Activated CD4-positive, CD25-positive, alpha-beta regulatory T cell treated with anti-CD3 and anti-CD28 coated beads, Interleukin-2, amount 50 U/mL, for 24 hours (primary cell): Measurements from ENCODE around the gene SFI1.

Experiments
- ATAC-seq, 2 donors: fragments of 150-1000 bp; cut with Tn5 transposase; one replicate each; pipeline ENCODE4 v1.10.0; 2021; ENCODE audit warnings: mild to moderate bottlenecking in 1 of 2, moderate library complexity in 1 of 2

SFI1 gene

DNA sequence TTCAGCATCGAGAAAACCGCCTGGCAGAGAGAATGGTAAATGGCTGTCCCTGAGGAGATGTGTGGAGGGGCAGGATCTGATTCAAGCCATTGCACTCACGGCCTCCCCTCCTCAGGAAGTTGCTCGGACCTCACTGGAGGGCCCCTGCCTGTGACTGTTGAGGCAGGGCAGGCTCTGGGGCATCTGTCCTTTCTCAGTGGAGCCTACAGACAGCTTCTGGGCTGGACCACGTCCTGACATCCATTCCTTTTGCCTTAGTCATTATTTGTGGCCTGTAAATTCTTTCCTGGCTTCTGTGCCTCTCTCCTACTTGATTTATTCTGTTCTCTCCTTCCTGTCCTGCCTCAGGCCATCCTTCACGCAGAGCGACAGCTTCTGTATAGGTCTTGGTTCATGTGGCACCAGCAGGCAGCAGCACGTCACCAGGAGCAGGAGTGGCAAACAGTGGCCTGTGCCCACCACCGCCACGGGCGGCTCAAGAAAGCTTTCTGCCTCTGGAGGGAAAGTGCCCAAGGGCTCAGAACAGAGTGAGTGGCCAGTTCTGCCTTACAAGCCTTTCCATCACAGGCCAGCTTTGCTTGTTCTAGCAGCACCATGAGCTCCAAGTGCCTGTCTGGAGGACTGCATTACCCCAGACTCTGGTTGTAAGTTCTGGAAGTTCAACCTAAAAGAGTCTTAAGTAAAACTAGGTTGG lies 106.1 kb downstream of the SFI1 start:
- ATAC-seq, result no peak

DNA sequence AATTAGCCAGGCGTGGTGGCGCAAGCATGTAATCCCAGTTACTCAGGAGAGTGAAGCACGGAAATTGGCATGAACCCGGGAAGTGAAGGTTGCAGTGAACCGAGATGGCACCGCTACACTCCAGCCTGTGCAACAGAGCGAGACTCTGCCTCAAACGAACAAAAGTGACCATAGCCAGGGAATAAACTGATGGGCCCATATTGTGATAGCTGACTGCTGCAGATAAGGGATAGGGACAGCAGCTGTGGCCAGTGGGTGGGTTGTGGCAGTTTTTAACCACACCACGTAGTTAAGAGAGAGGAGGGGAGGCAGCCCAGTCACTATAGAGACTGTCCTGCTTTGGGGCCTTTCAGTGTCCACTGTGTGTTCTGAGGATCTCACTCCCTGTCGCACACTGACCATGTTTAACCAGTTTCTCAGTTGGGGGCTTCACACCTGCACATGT lies 106.8 kb downstream of the SFI1 start:
- ATAC-seq, result no peak

DNA sequence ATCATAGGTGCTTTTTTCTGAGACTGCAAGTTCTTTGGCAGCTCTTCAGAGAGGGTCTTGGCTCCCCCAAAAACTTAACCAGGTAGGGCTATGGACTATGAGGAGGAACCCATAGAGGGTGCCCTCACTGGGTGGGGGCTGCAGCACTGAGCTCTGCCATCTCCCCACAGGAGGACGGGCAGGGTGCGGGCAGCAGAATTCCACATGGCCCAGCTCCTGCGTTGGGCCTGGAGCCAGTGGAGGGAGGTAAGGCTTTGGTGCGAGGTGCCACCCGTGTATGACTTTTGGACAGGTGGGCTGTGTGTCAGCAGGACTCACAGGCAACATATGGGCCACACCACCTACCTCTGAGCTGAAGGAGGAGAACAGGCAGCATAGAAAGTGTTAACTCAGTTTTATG lies 107.2 kb downstream of the SFI1 start:
- ATAC-seq, result no peak

DNA sequence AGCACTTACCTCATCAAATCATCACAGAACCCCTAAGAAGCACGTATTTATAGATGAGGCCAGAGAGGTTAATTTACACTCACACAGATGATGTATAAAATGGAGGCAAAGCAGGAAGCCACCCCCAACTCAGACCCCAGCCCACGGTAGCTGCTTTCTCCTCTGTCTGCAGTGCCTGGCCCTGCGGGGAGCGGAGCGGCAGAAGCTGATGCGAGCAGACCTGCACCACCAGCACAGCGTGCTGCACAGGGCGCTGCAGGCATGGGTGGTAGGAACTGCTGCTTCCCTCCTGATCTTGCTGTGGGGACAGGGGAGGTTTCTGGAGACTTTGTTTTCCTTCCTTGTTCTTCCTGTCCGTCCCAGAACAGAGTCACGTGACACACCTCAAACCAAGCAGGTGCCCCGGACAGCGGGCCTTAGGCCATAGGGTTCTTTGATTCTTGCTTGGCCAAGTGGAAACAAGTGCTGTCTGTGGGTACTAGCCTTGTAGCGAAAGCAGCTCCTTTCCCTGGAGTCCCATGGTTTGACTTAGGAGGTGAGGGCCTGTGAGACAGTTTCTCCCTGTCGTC lies 107.9 kb downstream of the SFI1 start:
- ATAC-seq, result no peak

DNA sequence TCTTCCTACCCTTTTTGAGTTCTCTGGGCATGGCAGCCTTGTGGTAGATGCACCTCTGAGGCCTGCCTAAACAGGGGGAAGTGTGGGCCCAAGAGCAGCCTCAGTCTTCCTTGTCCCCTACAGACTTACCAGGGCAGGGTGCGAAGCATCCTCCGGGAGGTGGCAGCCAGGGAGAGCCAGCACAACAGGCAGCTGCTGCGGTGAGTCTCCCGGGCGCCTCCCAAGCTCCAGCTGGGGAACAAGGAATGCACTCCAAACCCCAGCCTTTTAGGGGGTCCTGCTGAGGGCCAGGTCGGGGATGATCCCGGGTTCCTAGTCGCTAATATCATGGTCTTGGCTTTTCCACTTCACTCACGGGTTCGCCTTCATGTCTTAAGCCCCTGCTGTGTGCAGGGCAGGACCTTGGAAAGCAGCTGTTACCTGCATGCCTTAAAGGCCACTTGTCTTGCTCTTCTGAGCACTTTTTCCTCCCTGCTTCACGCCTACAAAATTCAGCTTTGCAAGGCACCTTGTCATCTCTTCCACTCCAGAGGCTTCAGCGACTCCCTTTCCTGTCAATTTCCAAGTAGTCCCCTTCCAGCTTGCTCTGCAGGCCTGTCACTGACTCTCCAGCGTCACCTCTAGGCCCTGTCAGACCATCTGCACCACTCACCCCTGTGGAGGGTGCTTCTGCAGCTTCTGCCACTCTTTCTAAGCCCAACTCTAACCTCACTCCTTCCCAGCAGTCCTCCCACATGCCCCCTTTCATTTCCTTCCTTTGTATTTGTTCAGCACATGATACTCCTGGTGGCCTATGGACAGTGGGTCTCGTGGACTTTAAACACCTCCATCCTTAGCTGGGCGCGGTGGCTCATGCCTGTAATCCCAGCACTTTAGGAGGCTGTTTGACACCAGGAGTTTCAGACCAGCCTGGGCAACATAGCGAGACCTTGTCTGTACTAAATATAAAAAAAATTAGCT lies 108.7 kb downstream of the SFI1 start:
- ATAC-seq, result no peak

DNA sequence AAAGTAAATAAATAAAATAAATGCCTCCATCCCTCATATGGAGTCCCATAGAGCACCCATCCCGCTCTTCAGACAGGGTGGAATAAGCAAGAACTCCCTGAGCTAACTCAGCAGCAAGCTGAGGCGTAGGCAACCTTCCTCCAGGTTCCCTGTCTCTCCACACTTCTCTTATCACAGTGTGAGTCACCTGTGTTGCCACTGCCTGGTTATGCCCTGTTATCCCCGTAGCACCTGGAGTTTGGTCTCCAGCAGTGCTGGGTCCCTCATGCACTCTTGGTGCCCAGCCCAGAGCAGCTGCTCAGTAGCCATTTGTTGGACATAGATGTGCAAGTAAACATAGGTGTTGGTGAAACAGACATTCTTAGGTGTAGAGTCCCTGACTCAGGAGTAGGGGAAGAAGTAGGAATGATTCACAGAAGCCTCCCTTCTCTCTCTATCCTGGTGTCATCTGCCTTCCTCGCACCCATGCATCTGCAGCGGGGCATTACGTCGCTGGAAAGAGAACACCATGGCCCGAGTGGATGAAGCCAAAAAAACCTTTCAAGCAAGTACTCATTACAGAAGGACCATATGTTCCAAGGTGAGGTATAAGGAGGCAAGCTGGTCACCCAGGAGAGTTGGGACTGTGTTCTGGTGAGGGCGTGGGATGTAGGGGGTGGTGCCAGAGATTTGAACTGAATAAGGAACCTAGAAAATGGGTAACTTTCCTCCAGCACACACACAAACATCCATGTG lies 109.7 kb downstream of the SFI1 start:
- no peak for ATAC-seq

DNA sequence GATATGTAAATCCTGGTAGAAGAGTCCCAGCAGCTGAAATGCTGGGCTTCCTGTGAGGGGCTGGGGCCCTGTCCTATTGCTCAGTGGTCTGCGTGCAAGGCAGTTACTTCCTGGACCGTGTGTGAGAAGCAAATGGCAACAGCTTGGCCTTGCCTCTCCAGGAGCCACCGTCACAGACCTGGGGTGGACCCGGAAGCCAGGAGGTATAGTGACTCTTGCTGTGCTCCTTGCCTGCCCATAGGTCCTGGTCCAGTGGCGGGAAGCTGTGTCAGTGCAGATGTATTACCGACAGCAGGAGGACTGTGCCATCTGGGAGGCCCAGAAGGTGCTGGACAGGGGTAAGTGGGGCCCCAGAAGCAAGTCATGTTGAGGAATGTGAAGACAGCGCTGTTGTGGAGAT lies 111.4 kb downstream of the SFI1 start:
- ATAC-seq, result no peak

DNA sequence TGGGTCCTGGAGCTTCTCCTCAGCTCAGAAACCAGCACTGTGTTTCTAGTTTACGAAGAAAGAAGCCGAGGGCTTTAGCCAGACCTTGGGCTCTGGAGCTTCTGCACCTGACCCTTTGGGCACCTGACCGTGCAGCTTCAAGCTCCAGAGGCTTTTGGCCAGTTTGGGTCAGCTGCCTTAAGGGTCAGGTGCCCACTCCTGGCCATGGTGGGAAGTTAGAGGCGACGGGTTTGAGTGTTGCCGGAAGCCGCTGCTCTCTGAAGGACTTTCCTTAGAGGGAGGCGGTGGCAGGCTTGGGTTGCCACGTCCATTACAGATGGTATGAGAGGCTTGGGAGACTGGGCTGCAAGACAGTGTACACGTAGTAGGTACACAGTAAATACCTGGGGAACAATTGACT lies 113.4 kb downstream of the SFI1 start:
- no peak for ATAC-seq

DNA sequence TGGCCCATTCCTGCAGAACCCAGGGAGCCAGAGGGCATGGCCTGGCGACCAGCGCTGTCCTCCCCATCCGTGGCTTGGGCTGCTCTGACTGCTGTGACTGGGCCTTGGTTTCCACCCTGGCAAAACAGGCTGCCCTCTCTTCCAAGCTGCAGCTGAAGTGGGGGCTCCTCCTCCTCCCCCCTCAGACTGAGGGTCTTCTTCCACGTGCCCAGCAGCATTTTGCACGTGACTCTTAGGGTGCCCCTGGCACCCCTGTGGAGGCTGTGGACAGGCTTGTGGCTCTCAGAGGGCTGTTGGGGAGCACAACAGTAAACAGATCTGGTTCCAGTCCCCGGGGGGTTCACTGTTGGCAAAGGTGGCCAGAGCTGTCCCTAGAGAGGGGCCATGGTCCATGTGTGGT lies 114.3 kb downstream of the SFI1 start:
- ATAC-seq, result no peak

DNA sequence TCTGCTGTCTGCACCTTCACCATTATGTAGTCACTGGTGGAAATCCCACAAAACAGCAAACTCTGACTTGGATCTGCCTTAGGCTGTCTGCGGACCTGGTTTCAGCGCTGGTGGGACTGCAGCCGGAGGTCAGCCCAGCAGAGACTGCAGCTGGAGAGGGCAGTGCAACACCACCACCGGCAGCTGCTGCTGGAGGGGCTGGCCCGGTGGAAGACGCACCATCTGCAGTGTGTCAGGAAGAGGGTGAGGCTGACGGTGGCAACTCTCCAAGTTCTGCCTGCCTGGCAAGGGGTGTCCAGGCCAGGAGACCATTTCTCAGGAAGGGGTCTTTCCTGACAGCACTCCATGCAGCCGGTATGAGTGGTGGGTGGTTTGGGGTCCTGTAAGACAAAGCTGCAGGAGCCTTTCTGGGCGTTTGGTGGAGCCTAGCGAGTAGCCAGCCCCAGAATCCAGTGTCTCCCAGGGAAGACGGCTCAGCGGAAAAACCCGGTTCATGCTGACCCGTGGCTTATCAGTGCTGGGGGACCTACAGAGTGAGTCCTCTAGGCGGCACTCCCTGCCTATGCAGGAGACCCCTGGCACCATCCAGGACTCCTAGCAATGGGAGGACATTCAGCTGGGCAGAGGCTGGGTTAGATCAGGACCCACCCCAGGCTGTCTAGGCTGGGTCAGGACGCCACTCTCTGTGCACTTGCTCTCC lies 114.9 kb downstream of the SFI1 start:
- no peak for ATAC-seq

DNA sequence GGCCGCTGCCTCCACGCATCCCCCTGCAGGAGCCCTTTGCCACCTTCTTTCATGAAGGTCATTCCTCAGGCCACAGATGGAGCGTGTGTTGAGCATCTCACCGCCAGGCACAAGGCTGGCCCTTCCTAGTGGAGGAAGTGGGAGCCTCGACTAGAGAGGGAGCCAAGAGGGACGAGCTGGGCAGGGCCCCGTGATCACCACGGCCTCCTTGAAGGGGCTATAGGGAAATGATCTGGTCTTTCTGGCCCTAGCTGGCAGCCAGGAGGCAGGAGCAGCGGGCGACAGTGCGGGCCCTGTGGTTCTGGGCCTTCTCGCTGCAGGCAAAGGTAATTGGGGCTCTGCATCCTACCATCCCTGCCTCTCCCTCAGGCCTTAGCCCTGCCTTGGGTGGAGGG lies 116.6 kb downstream of the SFI1 start:
- ATAC-seq, result no peak

DNA sequence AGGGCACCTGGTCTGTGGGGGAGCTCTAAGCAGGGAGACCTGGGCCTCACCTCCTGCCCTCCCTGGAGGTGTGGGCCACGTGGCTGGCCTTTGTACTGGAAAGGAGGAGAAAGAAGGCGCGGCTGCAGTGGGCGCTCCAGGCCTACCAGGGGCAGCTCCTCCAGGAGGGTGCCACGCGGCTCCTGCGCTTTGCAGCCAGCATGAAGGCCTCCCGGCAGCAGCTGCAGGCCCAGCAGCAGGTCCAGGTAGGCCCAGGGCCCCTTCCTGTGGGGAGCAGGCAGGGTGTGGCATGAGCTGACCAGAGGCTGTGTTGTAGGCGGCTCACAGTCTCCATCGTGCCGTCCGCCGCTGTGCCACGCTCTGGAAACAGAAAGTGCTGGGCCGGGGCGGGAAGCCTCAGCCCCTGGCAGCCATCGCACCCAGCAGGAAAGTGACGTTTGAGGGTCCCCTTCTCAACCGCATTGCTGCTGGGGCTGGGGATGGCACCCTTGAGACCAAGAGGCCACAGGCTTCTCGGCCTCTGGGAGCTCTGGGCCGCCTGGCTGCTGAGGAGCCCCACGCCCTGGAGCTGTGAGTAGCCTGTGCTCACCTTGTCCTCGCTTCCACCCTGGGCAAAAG lies 117.1 kb downstream of the SFI1 start:
- ATAC-seq, result no peak

DNA sequence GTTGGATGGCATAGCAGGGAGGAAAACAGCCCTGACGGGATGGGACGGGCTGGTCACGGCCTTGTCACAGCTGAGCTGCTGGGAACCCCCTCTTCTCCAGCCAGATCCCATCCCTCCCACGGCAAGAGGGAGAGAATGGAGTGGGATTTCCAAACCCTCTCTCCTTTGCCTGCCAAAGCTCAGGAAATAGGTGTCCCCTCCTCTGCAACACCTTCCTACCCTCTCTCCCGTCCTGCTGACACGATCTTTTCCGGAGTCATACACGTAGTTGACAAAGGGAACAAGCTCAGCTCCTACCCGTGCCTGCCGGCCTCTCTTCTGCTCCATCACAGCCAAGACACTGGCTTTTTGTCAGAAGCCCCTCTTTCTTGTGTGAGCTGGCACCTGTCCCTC lies 117.6 kb downstream of the SFI1 start:
- ATAC-seq, result no peak

DNA sequence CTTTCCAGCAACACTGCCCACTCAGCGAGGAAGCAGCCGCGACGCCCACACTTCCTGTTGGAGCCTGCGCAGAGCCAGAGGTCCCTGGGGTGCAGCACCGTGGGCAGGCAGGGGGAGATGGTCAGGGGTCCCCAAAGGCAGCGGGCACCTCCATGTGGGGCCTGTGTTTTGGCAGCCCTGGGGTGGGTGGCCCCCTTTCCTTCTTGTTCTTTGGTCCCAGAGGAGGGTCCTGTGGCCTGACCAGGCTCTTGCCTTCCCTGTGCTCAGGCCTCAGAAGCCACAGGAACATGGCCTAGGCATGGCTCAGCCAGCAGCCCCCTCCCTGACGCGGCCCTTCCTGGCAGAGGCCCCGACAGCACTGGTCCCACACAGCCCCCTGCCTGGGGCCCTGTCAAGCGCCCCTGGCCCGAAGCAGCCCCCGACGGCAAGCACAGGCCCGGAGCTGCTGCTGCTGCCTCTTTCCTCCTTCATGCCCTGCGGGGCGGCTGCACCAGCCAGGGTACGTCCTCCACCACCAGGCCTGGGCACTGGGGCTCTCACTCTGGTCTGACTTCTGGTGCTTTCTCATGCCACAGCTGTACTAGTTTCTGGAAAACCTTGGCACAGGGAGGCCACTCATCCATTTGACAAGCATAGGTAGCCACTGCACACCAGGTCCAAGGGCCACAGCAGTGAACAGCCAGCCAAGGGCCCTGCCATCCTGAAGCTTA lies 118.6 kb downstream of the SFI1 start:
- ATAC-seq, result no peak

DNA sequence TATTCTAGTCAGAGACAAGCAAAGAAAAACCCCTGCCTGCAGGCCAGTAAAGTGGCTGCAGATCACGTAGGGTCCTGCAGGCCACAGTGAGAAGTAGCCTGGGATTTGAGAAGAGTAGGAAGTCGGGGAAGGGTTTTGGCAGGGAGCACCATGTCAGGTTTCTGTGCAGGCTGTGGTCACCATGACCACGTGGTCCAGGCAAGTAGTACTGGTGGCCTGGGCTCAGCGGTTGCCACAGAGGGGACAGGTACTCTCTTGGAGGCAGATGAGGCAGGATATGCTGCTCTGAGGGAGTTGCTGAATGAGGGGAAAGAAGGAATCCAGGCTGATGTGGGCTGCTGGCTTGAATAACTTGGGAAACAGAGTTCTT lies 119.1 kb downstream of the SFI1 start:
- no peak for ATAC-seq

DNA sequence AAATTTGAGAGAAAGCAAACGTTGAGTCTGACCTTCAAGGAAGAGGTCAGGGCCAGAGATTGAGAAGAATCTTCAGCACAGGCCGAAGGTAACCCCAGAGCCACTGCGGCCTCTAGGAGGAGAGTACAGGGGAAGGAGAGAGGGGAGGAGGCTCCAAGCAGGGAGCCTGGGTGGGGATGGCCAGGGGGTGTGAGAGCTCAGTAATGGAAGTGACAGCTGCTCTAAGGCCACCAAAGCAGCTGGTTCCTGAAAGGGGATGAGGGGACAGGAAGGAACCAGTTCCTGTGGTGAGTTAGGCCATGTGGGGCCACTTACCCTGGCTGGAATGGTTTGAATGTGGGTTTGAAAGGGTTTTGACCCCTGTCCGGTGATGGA lies 119.6 kb downstream of the SFI1 start:
- no peak for ATAC-seq

DNA sequence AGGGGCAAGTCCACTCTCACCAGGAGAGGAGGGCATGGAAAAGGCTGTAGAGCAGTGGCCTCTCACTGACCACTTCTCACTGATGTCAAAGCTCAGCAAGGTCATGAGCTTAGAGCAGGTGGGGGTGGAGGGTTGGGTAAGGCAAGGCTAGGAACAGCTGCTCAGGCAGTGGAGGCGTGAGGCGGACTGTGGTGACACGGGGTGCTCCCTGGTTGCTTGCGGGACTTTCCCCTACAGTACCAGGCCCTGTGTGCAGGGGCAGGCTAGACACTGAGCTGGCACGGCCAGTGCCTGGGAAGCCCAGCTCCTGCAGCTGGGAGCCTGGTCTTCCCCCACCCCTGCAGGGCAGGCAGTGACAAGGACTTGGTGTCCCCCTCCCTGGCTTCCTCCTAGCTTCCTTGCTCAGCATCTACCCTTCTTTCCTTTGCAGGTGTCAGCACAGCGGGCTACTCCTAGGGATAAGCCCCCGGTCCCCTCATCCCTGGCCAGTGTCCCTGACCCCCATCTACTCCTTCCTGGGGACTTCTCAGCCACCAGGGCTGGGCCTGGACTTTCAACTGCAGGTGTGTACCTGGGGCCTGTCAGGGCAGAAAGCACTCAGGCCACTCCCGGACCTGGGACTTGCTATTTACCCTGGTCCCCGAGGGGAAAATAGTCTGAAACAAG lies 120.1 kb downstream of the SFI1 start:
- ATAC-seq, result peak; percentile 75 to 78

DNA sequence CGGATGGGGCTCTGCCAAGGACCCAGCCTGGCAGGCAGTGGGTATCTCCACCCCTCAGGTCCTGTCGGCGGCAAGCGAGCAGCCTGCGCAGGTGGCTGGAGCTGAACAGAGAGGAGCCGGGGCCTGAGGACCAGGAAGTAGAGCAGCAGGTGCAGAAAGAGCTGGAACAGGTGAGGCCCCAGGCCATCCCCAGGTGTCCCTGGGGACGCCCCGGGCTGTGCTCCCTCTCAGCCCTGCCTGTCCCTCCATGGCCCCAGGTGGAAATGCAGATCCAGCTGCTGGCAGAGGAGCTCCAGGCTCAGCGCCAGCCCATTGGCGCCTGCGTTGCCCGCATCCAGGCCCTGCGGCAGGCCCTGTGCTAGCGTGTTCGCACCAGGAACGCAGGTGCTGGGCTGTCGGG lies 121.7 kb downstream of the SFI1 start:
- ATAC-seq, result no peak

DNA sequence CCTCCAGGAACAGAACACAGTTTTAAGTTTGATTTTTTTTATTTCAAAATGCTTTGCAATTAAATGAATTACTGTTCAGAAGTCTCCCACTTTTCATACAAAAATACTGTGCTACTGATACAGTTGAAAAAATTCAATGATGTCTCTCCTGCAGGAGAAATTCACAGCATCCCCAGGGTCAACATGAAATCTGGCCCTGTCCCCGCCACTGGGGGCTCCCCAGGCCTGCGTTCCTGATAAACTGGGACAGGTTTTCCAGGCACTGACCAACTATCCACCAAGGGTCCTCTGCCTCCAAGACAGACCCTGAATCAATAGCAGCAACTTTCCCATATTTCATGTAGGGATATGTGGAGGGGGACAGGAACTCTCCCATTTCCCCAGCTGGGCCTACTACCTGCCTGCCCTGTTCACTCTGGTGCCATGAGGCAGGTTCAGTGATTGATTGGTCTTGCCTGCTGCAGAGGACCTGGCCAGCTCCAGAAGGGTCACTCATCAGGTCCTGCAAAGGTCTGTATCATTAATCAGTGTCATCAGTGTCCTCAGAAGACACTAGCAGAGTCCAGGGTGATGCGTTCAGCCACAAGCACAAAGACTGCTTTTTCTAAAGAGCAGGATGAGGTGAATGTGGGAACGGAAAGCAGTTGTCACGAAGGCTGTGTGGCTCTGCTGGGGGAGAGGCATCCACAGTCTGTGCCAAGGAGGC lies 122.3 kb downstream of the SFI1 start:
- ATAC-seq, result no peak

DNA sequence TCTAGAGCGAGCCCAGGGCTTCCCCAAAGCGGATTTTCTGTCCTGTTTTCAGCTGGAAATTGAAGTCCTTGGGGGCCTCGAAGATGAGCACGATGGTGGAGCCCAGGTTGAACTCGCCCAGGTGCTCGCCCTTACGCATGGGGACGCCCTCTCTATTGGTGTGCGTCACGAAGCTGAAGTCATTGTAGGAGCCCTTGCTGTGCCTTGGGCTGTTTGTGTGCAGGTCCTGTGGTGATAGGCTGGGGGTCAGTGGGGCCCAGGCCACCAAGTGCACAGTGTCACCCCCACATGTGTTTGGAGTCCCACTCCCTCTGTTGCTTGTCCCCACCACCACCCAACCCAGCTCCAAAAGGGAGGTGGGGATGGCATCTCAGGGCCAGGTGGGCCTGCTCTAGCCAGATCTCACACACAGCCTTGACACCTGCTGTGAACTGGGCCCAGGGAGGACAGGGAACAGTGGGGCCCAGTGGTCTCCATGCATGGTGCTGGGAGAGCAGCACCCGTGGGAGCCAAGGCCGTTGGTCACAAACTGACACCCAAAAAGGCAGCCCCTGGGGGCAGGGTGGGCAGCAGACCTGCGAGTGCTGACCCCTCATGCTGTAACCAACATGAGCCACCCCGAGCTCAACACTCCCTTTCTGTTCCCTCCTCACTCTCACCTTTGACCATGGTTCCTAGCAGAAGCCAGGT lies 123.4 kb downstream of the SFI1 start:
- no peak for ATAC-seq
